Measurements from ENCODE around the gene KCTD1.

KCTD1 gene

GRCh38 chr18:26425148-26425531 lies 123.2 kb downstream of the KCTD1 start:
- no peak for DNase-seq (ENCODE audit: low read depth)

GRCh38 chr18:26424428-26425147 lies 123.8 kb downstream of the KCTD1 start:
- no peak for DNase-seq (ENCODE audit: low read depth)

GRCh38 chr18:26422472-26423162 lies 125.7 kb downstream of the KCTD1 start:
- DNase-seq (ENCODE audit: low read depth) = no peak

GRCh38 chr18:26421931-26422330 lies 126.4 kb downstream of the KCTD1 start:
- no peak for DNase-seq (ENCODE audit: low read depth)

- DNase-seq (ENCODE audit: low read depth) = no peak
These were observed 126.8 kb downstream of the KCTD1 start for GRCh38 chr18:26421503-26421902.

- no peak for DNase-seq (ENCODE audit: low read depth)
These were observed 128.6 kb downstream of the KCTD1 start for GRCh38 chr18:26419746-26420145.

- DNase-seq (ENCODE audit: low read depth) = no peak
These were observed 130.1 kb downstream of the KCTD1 start for GRCh38 chr18:26418225-26418624.

- no peak for DNase-seq (ENCODE audit: low read depth)
These were observed 131.2 kb downstream of the KCTD1 start for GRCh38 chr18:26417190-26417589.

GRCh38 chr18:26416652-26417150 lies 131.7 kb downstream of the KCTD1 start:
- no peak for DNase-seq (ENCODE audit: low read depth)

- DNase-seq (ENCODE audit: low read depth) = no peak
These were observed 132.7 kb downstream of the KCTD1 start for GRCh38 chr18:26415631-26416030.

- DNase-seq (ENCODE audit: low read depth) = no peak
These were observed 133.4 kb downstream of the KCTD1 start for GRCh38 chr18:26414901-26415440.

GRCh38 chr18:26409091-26409490 lies 139.3 kb downstream of the KCTD1 start:
- DNase-seq (ENCODE audit: low read depth) = no peak

- no peak for DNase-seq (ENCODE audit: low read depth)
These were observed 140.4 kb downstream of the KCTD1 start for GRCh38 chr18:26407736-26408601.

GRCh38 chr18:26406854-26407517 lies 141.4 kb downstream of the KCTD1 start:
- DNase-seq (ENCODE audit: low read depth) = no peak

- no peak for DNase-seq (ENCODE audit: low read depth)
These were observed 142.0 kb downstream of the KCTD1 start for GRCh38 chr18:26406324-26406723.

- DNase-seq (ENCODE audit: low read depth) = no peak
These were observed 143.1 kb downstream of the KCTD1 start for GRCh38 chr18:26405190-26405801.
